GM23338 (cell line): ENCODE measurements around the gene PCDHGB4.

Experiments
- CREB1 ChIP-seq: fragments of 250-450 bp; sonication (Bioruptor Pico); IDR thresholded peaks from 2 replicates; pipeline ENCODE4 v1.5.0; 2020; ENCODE audit warnings: low read depth, mild to moderate bottlenecking, moderate library complexity
- EZH2 ChIP-seq: fragments of 200-600 bp; sonication (generic); IDR thresholded peaks from one replicate; pipeline ENCODE4 v1.8.0; 2017; ENCODE audit warnings: antibody characterized with exemption, mild to moderate bottlenecking, low read depth; ENCODE audit not compliant: unreplicated experiment
- EZH2phosphoT487 ChIP-seq: fragments of 200-600 bp; sonication (generic); IDR thresholded peaks from one replicate; pipeline ENCODE4 v1.8.1; 2018; ENCODE audit warnings: antibody characterized with exemption; ENCODE audit not compliant: unreplicated experiment
- JUNB ChIP-seq: IDR thresholded peaks from one replicate; pipeline ENCODE4 v1.6.1; 2016; ENCODE audit warnings: antibody characterized with exemption; ENCODE audit not compliant: unreplicated experiment
- NANOG ChIP-seq: IDR thresholded peaks from 2 replicates; pipeline ENCODE4 v1.6.1; 2016; ENCODE audit warnings: antibody characterized with exemption, borderline replicate concordance
- POLR2AphosphoS5 ChIP-seq: IDR thresholded peaks from 2 replicates; pipeline ENCODE4 v1.6.1; 2016; ENCODE audit warnings: antibody characterized with exemption, low read depth
- ZNF331 ChIP-seq: fragments of 250-450 bp; sonication (Bioruptor Pico); IDR thresholded peaks from 2 replicates; pipeline ENCODE4 v1.5.0; 2020; ENCODE audit warnings: low read depth, mild to moderate bottlenecking, moderate library complexity
- TF ChIP-seq, protein P1 (sequence below), 2 experiments: fragments of 200-600 bp in 1 of 2; sonication (generic) in 1 of 2; conservative IDR thresholded peaks; 2 replicates each; pipeline versions ENCODE4 v1.5.1 to v1.6.1; 2016 to 2017; ENCODE audit warnings: antibody characterized with exemption in 2 of 2, low read depth in 2 of 2, mild to moderate bottlenecking in 2 of 2, moderate library complexity in 1 of 2
- TF ChIP-seq, protein P2 (sequence below): IDR thresholded peaks from one replicate; pipeline ENCODE4 v1.6.1; 2018; ENCODE audit warnings: antibody characterized with exemption; ENCODE audit not compliant: unreplicated experiment
- TF ChIP-seq, protein P3 (sequence below): IDR thresholded peaks from 2 replicates; pipeline ENCODE4 v1.6.1; 2016; ENCODE audit warnings: antibody characterized with exemption

GRCh38 chr5:141342773-141343172 is 44.7 kb upstream of the PCDHGB4 start:
- TF ChIP-seq POLR2AphosphoS5: no peak
- TF ChIP-seq, protein P1, sequence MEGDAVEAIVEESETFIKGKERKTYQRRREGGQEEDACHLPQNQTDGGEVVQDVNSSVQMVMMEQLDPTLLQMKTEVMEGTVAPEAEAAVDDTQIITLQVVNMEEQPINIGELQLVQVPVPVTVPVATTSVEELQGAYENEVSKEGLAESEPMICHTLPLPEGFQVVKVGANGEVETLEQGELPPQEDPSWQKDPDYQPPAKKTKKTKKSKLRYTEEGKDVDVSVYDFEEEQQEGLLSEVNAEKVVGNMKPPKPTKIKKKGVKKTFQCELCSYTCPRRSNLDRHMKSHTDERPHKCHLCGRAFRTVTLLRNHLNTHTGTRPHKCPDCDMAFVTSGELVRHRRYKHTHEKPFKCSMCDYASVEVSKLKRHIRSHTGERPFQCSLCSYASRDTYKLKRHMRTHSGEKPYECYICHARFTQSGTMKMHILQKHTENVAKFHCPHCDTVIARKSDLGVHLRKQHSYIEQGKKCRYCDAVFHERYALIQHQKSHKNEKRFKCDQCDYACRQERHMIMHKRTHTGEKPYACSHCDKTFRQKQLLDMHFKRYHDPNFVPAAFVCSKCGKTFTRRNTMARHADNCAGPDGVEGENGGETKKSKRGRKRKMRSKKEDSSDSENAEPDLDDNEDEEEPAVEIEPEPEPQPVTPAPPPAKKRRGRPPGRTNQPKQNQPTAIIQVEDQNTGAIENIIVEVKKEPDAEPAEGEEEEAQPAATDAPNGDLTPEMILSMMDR (conservative IDR thresholded peaks at IDR 0.05; ENCODE audit: low read depth in 2 of 2): no peak
- no peak for TF ChIP-seq EZH2
- TF ChIP-seq JUNB: no peak
- TF ChIP-seq ZNF331 (CRISPR knock-in tag): no peak
- TF ChIP-seq, protein P2, sequence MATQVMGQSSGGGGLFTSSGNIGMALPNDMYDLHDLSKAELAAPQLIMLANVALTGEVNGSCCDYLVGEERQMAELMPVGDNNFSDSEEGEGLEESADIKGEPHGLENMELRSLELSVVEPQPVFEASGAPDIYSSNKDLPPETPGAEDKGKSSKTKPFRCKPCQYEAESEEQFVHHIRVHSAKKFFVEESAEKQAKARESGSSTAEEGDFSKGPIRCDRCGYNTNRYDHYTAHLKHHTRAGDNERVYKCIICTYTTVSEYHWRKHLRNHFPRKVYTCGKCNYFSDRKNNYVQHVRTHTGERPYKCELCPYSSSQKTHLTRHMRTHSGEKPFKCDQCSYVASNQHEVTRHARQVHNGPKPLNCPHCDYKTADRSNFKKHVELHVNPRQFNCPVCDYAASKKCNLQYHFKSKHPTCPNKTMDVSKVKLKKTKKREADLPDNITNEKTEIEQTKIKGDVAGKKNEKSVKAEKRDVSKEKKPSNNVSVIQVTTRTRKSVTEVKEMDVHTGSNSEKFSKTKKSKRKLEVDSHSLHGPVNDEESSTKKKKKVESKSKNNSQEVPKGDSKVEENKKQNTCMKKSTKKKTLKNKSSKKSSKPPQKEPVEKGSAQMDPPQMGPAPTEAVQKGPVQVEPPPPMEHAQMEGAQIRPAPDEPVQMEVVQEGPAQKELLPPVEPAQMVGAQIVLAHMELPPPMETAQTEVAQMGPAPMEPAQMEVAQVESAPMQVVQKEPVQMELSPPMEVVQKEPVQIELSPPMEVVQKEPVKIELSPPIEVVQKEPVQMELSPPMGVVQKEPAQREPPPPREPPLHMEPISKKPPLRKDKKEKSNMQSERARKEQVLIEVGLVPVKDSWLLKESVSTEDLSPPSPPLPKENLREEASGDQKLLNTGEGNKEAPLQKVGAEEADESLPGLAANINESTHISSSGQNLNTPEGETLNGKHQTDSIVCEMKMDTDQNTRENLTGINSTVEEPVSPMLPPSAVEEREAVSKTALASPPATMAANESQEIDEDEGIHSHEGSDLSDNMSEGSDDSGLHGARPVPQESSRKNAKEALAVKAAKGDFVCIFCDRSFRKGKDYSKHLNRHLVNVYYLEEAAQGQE: no peak
- no peak for TF ChIP-seq EZH2phosphoT487
- TF ChIP-seq, protein P3, sequence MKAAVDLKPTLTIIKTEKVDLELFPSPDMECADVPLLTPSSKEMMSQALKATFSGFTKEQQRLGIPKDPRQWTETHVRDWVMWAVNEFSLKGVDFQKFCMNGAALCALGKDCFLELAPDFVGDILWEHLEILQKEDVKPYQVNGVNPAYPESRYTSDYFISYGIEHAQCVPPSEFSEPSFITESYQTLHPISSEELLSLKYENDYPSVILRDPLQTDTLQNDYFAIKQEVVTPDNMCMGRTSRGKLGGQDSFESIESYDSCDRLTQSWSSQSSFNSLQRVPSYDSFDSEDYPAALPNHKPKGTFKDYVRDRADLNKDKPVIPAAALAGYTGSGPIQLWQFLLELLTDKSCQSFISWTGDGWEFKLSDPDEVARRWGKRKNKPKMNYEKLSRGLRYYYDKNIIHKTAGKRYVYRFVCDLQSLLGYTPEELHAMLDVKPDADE: no peak
- no peak for TF ChIP-seq NANOG
- TF ChIP-seq CREB1 (CRISPR knock-in tag): no peak
